ENCODE data around the gene E4F1.

- TF ChIP-seq CTCF (conservative IDR thresholded peaks at IDR 0.05 in 1 of 2, IDR thresholded peaks at IDR 0.05 in 1 of 2; ENCODE audit: extremely low read depth in 1 of 2, insufficient read depth in 1 of 2, low read depth in 1 of 2, low read length in 2 of 2): no peak
- TF ChIP-seq EZH2 (IDR thresholded peaks at IDR 0.05; ENCODE audit: borderline replicate concordance, low read length): no peak
Observed at GRCh38 chr16:2280981-2281542, 57.7 kb downstream of the E4F1 start.
